Caco-2 (cell line): Measurements from ENCODE around the gene CSTPP1. TPM values are rescaled to one million over a fixed set of nuclear protein-coding genes. Genes with fewer than 3 reads are reported as not detected.

Source experiments
- BruUV-seq: library from RNA; stranded (reverse); fragments of 400-500 nt; replicated peaks from 2 replicates; lab custom pipeline; 2021; lab: Mats Ljungman, UMichigan
- CTCF ChIA-PET: fragments of 300-600 bp; sonication (Branson Sonifier 250); formaldehyde crosslinking; loops from one replicate; lab custom pipeline; 2022; ENCODE audit warnings: antibody characterized with exemption; lab: Charles Lee
- POLR2A ChIA-PET: fragments of 300-600 bp; sonication (Branson Sonifier 250); formaldehyde crosslinking; loops from one replicate; lab custom pipeline; 2022; ENCODE audit warnings: antibody characterized with exemption; lab: Charles Lee
- DNase-seq, 2 experiments: peaks; one replicate each; pipeline versions ENCODE4 v3.0.0 to v3.0.0-alpha.2; 2020 to 2022
- H3K27me3 ChIP-seq: replicated peaks from 2 replicates; pipeline ENCODE4 v1.6.0; 2011; ENCODE audit warnings: low read length; ENCODE audit not compliant: control insufficient read depth, insufficient read depth
- H3K36me3 ChIP-seq: 2 replicates; pipeline ENCODE4 v1.5.1; 2011; ENCODE audit warnings: low read length; ENCODE audit not compliant: control insufficient read depth, insufficient read depth
- H3K4me1 ChIP-seq: fragments of 250-450 bp; sonication (Bioruptor Pico); 2 replicates; pipeline ENCODE4 v1.5.1; 2020; ENCODE audit warnings: mild to moderate bottlenecking
- H3K4me3 ChIP-seq: 2 replicates; pipeline ENCODE4 v1.5.1; 2011; ENCODE audit warnings: low read depth, mild to moderate bottlenecking, control low read depth, low read length
- H3K9me3 ChIP-seq: fragments of 250-450 bp; sonication (Bioruptor Pico); 2 replicates; pipeline ENCODE4 v1.5.1; 2020; ENCODE audit warnings: mild to moderate bottlenecking, moderate library complexity
- H3K27ac Mint-ChIP-seq: one replicate; pipeline ENCODE4 v1.8.0; 2022; ENCODE audit warnings: mixed read lengths; ENCODE audit not compliant: unreplicated experiment
- H3K27me3 Mint-ChIP-seq: one replicate; pipeline ENCODE4 v1.8.0; 2022; ENCODE audit warnings: mixed read lengths; ENCODE audit not compliant: insufficient read depth, unreplicated experiment
- H3K36me3 Mint-ChIP-seq: one replicate; pipeline ENCODE4 v1.8.0; 2022; ENCODE audit warnings: mild to moderate bottlenecking, mixed read lengths; ENCODE audit not compliant: insufficient read depth, unreplicated experiment
- H3K4me1 Mint-ChIP-seq: one replicate; pipeline ENCODE4 v1.8.0; 2022; ENCODE audit warnings: low read depth, mixed read lengths; ENCODE audit not compliant: unreplicated experiment
- H3K4me3 Mint-ChIP-seq: one replicate; pipeline ENCODE4 v1.8.0; 2022; ENCODE audit warnings: mild to moderate bottlenecking, moderate library complexity, mixed read lengths; ENCODE audit not compliant: unreplicated experiment
- H3K9me3 Mint-ChIP-seq: one replicate; pipeline ENCODE4 v1.8.0; 2022; ENCODE audit warnings: mixed read lengths; ENCODE audit not compliant: unreplicated experiment
- intact Hi-C: fragments of 100-400 bp; cut with micrococcal nuclease; formaldehyde crosslinking; loops from one replicate; pipeline ENCODE4 v1.10.0; 2022; ENCODE audit not compliant: unreplicated experiment
- total RNA-seq: library from RNA; stranded (reverse); gene quantifications from 2 replicates; pipeline ENCODE4 v1.2.3, GENCODE V29; 2022
- TF ChIP-seq, protein P1 (sequence below), 2 experiments: fragments of 200-600 bp in 1 of 2; IDR thresholded peaks; 1 replicate in 1 of 2; 2 replicates in 1 of 2; pipeline versions ENCODE4 v1.5.1 to v1.8.0; 2011 to 2022; ENCODE audit warnings: antibody characterized with exemption in 1 of 2, control low read depth in 1 of 2, inconsistent platforms in 1 of 2, low read depth in 1 of 2, low read length in 1 of 2, mild to moderate bottlenecking in 1 of 2, moderate library complexity in 1 of 2; ENCODE audit not compliant: insufficient read depth in 1 of 2, severe bottlenecking in 1 of 2, unreplicated experiment in 1 of 2

CSTPP1 gene
- total RNA-seq, 1 experiment from 2014 or later, result 22.9 TPM

DNA sequence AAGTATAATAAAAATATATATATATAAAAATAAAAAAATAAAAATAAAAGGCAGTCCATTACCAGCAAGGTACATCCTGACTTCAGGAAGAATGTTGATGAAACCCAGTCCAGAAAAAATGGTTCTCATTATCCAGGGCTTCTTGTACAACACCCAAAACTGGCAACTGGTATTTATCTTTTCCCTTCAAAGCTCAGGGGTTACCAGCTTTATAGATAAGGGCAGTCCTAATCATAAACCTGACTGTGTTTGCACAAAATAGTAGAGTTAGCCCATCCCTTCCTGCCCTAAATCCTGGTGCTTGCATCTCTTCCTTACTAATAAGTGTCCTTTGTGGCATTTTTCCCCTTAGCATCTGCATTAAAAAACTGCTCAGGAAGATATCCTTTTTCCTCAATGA is 97.5 kb downstream of the CSTPP1 start:
- ChIA-PET CTCF (no interaction called here), POLR2A (no interaction called here)
- Histone ChIP-seq H3K27me3 (no peaks in the 10 kb centered on the region), H3K4me1 (peaks cover 4% of the 10 kb centered on the region; the same call in 1 of the 2 replicates), H3K4me3 (no peak overlapping the region), H3K9me3 (no peaks in the 10 kb centered on the region), H3K36me3 (no peaks in the 10 kb centered on the region)
- H3K27me3 Mint-ChIP-seq, result no peaks in the 10 kb centered on the region
- no peak overlapping the region for H3K4me3 Mint-ChIP-seq
- H3K36me3 Mint-ChIP-seq, result peaks cover 3% of the 10 kb centered on the region
- no peaks in the 10 kb centered on the region for H3K9me3 Mint-ChIP-seq
- DNase-seq, result no peak
- no peak overlapping the region for H3K27ac Mint-ChIP-seq
- intact Hi-C loops, result no loop called here
- TF ChIP-seq, protein P1, sequence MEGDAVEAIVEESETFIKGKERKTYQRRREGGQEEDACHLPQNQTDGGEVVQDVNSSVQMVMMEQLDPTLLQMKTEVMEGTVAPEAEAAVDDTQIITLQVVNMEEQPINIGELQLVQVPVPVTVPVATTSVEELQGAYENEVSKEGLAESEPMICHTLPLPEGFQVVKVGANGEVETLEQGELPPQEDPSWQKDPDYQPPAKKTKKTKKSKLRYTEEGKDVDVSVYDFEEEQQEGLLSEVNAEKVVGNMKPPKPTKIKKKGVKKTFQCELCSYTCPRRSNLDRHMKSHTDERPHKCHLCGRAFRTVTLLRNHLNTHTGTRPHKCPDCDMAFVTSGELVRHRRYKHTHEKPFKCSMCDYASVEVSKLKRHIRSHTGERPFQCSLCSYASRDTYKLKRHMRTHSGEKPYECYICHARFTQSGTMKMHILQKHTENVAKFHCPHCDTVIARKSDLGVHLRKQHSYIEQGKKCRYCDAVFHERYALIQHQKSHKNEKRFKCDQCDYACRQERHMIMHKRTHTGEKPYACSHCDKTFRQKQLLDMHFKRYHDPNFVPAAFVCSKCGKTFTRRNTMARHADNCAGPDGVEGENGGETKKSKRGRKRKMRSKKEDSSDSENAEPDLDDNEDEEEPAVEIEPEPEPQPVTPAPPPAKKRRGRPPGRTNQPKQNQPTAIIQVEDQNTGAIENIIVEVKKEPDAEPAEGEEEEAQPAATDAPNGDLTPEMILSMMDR (IDR thresholded peaks at IDR 0.05; ENCODE audit: insufficient read depth in 1 of 2, low read depth in 1 of 2, low read length in 1 of 2, severe bottlenecking in 1 of 2, unreplicated experiment in 1 of 2), result no peak
- no TSS peak for BruUV-seq
- peaks cover 6% of the 10 kb centered on the region for H3K4me1 Mint-ChIP-seq

DNA sequence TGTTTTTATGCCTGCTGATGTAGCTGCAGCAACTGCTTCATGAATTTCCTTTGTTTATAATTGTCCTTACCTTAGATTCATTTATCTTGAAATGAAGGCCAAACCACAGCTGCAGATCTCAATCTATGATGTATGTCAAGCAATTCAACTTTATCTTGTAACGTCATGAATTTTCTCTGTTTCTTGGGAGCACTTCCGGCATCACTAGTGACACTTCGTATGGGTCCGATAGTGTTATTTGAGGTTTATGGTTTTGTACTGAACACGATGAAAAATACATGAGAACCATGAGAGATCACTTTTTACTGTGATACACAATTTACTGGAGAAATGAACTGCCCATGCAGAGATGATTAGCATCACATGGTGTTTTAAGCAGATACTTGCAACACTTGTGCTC is 98.5 kb downstream of the CSTPP1 start:
- H3K9me3 ChIP-seq, result no peaks in the 10 kb centered on the region
- peaks cover 6% of the 10 kb centered on the region for H3K4me1 Mint-ChIP-seq
- no peaks in the 10 kb centered on the region for H3K9me3 Mint-ChIP-seq
- no peaks in the 10 kb centered on the region for H3K27me3 ChIP-seq
- H3K27ac Mint-ChIP-seq, result no peak overlapping the region
- no TSS peak for BruUV-seq
- peaks cover 4% of the 10 kb centered on the region for H3K36me3 Mint-ChIP-seq
- intact Hi-C loops, result no loop called here
- no peaks in the 10 kb centered on the region for H3K27me3 Mint-ChIP-seq
- ChIA-PET POLR2A (no interaction called here), CTCF (no interaction called here)
- no peak for DNase-seq
- no peak overlapping the region for H3K4me3 ChIP-seq
- TF ChIP-seq, protein P1 (IDR thresholded peaks at IDR 0.05; ENCODE audit: insufficient read depth in 1 of 2, low read depth in 1 of 2, low read length in 1 of 2, severe bottlenecking in 1 of 2, unreplicated experiment in 1 of 2), result no peak
- no peak overlapping the region for H3K4me3 Mint-ChIP-seq
- H3K4me1 ChIP-seq, result peaks cover 4% of the 10 kb centered on the region; the same call in 1 of the 2 replicates
- H3K36me3 ChIP-seq, result no peaks in the 10 kb centered on the region

DNA sequence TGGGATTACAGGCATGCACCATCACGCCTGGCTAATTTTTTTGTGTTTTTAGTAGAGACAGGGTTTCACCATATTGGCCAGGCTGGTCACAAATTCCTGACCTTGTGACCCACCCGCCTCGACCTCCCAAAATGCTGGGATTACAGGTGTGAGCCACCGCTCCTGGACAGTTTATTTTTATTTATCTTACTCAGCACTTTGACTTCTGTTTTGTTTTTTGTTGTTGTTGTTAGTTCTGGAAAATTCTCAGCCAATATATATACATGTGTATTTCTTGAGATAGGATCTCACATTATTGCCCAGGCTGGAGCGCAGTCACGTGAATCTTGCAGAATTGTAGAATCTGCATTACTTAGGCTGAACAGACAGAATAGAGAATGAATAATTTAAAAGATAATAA is 107.6 kb downstream of the CSTPP1 start:
- H3K36me3 ChIP-seq, result no peaks in the 10 kb centered on the region; the same call in 1 of the 2 replicates
- H3K4me3 ChIP-seq, result no peak overlapping the region
- H3K4me1 ChIP-seq, result no peaks in the 10 kb centered on the region
- Mint-ChIP-seq H3K4me3 (no peak overlapping the region), H3K9me3 (no peaks in the 10 kb centered on the region), H3K27me3 (no peaks in the 10 kb centered on the region), H3K27ac (no peak overlapping the region), H3K36me3 (peaks cover 5% of the 10 kb centered on the region), H3K4me1 (no peaks in the 10 kb centered on the region)
- BruUV-seq, result no TSS peak
- DNase-seq, result no peak
- POLR2A ChIA-PET, result no interaction called here
- CTCF ChIA-PET, result no interaction called here
- no peaks in the 10 kb centered on the region for H3K27me3 ChIP-seq
- H3K9me3 ChIP-seq, result no peaks in the 10 kb centered on the region
- TF ChIP-seq, protein P1 (IDR thresholded peaks at IDR 0.05; ENCODE audit: insufficient read depth in 1 of 2, low read depth in 1 of 2, low read length in 1 of 2, severe bottlenecking in 1 of 2, unreplicated experiment in 1 of 2), result no peak
- intact Hi-C loops, result no loop called here
